NCI-H748 (cell line): Measurements from ENCODE around the gene HNRNPC.
A peak's percentile ranks its signal among the peaks of the same experiment; 100 is the strongest.
"Not testable (repeated sequence)": the region's sequence is repeated elsewhere in the genome, so short reads cannot be mapped to it uniquely, and the experiment has no call there.

Experiments used
- DNase-seq: peaks from one replicate; lab custom pipeline; 2025; ENCODE audit not compliant: unreplicated experiment; lab: John Stamatoyannopoulos, UW

Gene HNRNPC

DNA sequence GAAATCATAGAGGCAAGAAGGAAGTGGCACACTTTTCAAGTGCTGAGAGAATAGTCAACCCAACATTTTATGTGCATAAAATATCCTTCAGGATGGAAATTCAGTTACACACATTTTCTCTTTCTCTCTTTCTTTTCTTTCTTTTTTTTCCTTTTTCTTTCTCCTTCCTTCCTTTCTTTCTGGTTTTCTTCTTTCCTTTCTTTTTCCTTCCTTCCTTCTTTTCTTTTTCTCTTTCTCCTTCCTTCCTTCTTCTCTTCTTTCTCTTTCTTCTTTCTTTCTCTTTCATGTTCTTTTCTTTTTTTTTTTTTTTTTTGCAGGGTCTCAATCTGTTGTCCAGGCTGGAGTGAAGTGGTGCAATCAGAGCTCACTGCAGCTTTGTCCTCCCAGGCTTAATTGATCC is 74.6 kb downstream of the HNRNPC start:
- DNase-seq, result no peak

DNA sequence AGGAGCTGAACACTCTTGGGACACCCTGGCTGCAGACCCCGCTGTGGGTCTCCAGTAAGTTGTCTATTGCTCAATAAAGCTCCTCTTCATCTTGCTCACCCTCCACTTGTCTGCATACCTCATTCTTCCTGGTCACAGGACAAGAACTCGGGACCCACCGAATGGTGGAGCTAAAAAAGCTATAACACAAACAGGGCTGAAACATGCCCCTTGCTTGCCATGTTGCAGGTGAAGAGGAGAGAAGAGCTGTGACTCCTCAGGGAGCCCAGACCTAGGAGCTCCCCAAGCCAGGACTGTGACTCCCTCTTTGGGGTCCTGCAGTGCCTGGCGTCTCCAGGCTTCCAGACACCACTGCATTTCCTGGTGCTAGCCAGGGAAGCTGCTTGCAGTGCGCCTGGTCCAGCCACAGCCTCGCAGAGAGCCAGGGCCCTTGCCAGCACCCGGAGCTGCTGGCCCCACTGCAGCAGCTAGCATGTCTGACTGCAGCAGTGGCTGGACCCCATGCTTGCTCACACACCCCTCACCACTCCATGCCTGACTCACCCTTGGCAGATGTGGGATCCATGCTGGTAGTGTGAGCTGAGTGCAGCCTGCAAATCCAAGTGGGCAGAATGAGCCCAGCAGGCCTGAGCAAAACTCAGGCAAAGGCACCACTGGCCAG is 76.2 kb downstream of the HNRNPC start:
- DNase-seq, result no peak

DNA sequence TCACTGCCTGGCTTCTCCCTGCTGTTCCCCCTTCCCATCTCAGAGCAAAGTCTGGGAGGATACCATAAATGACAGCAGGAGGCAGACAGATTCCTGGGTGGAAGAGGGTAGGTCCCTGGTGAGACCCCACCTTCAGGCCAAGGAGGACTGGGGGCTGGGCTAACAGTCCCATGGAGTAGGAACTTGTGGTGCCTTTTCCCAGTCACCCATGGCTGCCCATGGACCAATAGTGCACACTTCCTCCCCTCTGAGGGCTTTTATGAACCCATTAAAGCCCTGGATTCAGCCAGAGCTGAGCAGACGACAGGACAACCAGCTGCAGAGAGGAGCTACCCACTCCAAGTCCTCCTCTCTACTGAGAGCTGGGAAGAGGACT is 76.8 kb downstream of the HNRNPC start:
- DNase-seq, result no peak

DNA sequence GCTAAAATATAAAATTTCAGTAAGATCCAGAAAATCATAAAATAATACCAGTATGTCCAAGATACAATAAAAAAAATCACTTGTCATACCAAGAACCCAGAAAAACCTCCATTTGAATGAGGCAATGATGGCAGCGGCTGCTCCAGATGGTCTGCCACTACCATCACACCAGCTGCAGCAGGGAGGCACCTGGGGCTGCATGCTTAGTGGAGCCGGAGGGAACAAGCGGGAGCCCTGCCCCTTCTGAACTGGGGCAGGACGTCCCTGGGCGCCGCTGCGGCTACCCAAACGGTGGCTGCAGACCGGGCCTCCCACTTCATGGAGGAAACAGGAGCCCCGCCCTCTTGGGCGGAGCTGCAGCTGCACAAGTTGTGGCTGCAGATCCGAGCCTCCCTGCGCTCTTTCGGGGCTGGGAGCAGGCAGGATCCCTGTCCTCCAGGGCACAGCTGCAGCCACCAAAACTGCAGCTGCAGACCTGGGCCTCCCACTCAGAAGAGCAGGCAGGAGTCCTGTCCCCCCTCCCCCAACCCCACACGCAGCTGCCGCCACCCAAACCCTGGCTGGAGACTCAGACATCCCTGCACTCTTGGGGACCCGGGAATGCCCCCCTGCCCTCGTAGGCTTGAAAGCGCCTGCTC is 77.3 kb downstream of the HNRNPC start:
- DNase-seq, result peak; percentile 87

DNA sequence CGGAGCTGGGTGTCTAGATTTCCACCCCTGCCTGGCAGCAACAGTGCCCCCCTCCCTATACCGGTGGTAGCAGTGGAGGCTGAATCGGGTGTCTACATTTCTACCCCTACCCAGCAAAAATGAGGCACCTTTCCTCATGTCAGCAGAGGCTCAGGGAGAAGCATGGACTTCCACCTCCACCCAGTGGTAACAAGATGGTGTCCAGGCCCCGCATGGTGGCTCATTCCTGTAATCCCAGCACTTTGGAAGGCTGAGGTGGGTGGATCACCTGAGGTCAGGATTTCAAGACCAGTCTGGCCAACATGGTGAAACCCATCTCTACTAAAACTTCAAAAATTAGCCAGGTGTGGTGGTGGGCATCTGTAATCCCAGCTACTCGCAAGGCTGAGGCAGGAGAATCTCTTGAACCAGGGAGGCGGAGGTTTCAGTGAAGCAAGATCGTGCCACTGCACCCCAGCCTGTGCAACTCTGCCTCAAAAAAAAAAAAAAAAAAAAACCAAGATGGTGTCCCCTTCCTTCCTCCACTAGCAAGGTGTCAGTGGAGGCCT is 77.9 kb downstream of the HNRNPC start:
- no peak for DNase-seq

DNA sequence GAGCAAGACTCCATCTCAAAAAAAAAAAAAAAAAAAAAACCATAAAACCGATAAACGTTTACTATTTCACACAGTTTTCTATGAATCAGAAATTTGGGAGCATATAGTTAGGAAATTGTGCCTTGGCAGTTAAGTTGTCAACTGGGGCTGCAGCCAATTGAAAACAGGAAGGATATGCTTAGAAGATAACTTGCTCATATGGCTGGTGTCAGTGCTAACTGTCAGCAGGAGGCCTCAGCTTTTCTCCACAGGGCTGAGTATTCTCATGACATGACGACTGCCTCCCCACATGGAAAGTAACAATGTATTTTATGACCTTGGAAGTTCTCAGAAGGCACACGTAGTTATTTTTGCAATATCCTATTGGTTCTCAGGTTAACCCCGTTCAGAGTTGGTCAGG is 83.8 kb downstream of the HNRNPC start:
- DNase-seq, result no peak

DNA sequence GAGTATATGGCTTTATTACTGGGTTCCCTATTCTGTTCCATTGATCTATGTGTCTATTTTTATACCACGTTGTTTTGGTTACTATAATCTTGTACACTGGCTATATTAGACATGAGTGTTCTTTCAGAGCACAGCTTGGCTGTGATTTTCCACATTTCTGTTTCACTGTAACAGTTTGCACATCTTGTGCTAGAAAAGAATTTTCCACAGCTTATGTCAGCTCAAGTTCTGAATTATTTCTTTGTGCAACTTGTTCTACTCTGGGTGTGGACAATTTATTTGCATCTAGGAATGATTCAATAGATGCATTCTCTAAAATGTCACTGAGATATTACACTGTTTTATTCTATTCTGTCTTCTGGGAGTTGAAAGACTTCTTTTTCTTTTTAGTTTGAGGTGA is 85.0 kb downstream of the HNRNPC start:
- DNase-seq, result no peak

DNA sequence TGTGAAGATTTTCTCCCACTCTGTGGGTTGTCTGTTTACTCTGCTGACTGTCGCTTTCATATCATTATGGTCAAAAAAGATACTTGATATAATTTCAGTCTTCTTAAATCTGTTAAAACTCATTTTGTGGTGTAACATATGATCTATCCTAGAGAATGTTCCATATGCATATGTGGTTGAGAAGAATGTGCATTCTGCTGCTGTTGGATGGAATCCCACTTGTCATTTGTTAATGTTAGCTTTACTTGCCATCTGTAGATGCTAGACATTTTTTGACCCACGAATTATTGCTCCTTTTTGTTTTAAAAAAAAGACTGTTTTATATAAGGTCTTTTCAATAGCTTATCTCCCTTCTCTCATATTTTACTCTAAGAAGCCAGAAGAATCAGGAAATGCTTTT is 87.1 kb downstream of the HNRNPC start:
- DNase-seq, result no peak

DNA sequence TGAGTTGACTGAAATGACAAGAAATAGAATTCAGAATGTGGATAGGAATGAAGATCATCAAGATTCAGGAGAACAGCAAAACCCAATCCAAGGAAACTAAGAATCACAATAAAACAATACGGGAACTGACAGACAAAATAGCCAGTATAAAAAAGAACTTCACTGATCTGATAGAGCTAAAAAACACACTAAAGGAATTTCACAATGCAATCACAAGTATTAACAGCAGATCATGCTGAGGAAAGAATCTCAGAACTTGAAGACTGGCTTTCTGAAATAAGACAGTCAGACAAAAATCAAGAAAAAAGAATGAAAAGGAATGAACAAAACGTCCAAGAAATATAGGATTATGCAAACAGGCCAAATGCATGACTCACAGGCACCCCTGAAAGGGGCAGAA is 98.1 kb downstream of the HNRNPC start:
- DNase-seq, result no peak

DNA sequence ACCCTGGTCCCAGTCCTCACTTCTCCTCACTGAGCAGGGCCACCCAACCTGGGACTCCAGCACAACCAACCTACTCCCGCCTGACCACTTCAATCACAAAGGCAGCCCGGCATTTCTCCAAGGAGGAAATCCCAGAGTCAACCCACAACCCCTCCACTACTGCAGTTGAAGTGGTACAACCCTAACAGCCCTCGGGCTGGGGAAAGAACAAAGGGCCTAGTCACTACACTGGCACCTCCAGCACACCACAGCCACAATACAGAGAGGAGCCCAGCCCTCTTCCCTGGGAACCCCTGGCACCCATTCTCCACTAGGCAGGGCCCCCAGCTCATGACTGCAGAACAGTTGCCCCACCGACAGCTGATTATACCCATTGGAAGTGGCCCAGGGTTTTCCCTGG is 99.7 kb downstream of the HNRNPC start:
- DNase-seq, result no peak

DNA sequence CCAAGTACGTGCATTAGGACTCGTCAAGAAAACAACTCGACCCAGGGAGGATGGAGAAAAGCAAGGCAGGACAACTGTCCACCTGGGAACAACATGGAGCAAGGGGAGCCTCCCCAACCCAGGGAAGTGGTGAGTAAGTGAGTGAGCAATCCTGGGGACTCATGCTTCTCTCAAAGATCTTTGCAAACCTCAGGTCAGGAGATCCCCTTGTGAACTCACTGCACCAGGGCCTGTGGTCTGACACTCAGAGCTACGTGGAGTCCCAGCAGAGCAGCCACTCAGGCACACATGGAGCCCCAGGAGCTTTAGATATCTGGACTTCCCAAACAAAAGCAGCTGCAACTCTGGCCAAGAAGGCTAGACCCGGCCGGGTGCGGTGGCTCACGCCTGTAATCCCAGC is 101.2 kb downstream of the HNRNPC start:
- no peak for DNase-seq

DNA sequence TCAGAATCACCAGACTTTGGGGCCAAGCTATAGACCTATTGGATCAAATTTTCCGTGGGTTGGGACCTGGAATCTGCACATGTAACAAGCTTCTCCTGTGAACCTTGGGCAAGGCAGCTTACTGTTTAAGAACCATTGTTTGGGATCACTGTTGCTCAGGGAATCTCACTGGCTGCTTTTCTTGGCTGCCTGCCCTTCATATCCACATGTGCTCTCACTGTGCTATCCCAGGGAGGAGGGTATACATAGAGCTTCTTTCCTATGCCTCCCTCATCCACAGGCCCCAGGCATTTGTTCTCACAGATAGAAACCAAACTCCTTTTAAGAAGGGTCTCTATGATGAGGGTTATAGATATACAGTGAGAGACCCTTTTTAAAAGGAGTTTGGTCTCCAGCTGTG is 103.6 kb downstream of the HNRNPC start:
- DNase-seq, result not testable (repeated sequence)

DNA sequence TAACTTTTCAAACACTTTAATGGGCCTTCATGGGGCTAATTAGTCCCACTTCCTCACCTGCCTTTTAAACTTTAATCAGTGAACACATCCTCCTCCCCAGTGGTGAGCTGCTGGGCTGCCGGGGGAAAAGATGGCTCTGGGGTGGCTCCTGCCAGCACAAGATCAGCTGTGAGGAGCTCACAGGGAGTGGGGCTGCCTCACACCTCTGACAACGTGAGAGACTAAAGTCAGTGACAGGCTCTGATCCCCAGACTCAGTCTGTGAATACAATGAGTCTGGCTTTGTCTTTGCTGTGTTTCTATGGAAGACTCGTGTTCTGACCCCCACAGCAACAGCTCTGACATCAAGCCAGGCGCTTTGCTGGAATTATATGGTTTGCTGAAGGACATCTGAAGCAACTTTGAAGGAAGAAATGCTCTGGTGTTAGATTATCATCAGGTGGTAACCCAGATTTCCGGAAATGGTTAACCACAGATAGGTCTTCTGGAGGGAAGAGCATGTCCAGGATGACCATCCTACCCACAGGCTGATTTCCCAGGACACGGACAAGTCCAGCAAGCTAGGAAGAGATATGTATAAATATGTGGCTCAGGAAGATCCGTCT is 104.1 kb downstream of the HNRNPC start:
- not testable (repeated sequence) for DNase-seq

DNA sequence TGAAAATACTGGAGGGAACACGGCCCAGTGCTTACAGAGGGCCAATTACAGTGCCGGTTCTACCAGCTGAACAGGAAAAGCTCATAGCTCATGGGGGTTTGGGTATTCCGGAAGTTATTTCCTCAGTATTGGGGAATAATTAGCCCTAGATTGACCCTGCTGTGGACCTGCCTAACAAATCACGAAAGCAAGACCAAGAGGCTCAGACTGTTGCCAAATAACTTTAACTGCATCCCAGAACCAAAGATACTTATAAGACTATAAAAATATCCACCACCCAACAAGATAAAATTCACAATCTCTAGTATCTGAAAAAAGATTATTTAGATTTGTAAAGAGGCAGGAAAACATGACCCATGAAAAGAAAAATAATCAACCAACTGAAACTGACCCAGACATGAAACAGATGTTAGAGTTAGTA is 105.4 kb downstream of the HNRNPC start:
- DNase-seq, result no peak

DNA sequence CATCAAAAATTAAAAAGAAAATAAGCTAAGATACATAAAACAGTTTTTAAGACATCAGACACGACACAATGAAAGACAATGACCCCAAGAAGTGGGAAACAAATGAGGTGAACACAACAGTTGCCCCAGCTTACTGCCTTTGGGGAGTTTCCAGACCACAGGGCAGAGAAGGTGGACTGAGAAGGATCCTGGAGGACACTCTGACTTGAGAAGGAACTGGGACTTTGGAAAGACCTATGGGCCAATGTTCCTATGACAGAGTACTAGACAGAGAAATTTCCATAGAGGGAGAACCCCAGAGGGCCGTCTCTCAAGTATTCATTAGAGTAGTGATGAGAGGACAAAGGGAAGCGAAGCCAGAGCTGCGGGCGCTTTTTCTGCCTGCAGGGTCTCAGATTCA is 107.2 kb downstream of the HNRNPC start:
- no peak for DNase-seq

DNA sequence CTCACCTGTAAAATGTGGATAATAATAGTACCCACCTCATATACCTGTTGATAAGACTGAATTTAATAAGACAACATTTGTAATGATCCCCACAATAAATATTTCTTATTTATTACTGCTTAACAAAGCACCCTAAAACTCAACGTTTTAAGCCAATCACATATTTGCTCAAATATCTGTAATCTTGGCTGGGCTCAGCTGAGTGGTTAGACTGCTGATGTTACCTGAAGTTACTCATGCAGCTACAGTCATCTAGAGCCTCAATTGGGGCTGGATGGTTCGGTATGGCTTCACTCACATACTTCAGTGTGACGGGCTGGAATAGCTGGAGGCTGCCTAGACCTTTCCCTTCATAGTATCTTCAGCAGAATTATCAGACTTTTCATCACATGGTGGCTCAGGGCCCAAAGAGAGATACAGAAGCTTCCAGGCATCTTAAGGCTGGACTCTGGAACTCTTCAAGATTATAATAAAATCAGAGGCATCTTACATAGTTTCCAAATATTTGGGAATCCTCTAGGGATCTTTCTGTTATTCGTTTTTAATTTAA is 109.1 kb downstream of the HNRNPC start:
- no peak for DNase-seq
